IPS DF 6.9 (cell line): ENCODE results near the gene AMPD2.

Source experiments
- DNase-seq: peaks from one replicate; pipeline ENCODE4 v3.0.0-alpha.2; 2013; ENCODE audit warnings: low read depth, low spot score
- H3K27ac ChIP-seq: one replicate; pipeline ENCODE4 v1.5.1; 2013; ENCODE audit warnings: low read length, control low read depth
- H3K27me3 ChIP-seq: 2 replicates; pipeline ENCODE4 v1.6.1; 2013; ENCODE audit warnings: mild to moderate bottlenecking, low read length; ENCODE audit not compliant: control insufficient read depth, insufficient read depth
- H3K36me3 ChIP-seq: 2 replicates; pipeline ENCODE4 v1.6.1; 2013; ENCODE audit warnings: low read length; ENCODE audit not compliant: control insufficient read depth, insufficient read depth
- H3K4me1 ChIP-seq: 2 replicates; pipeline ENCODE4 v1.6.1; 2013; ENCODE audit warnings: low read length; ENCODE audit not compliant: control insufficient read depth, insufficient read depth
- H3K4me3 ChIP-seq: 2 replicates; pipeline ENCODE4 v1.5.1; 2013; ENCODE audit warnings: mild to moderate bottlenecking, low read length
- H3K9me3 ChIP-seq: 2 replicates; pipeline ENCODE4 v1.6.1; 2013; ENCODE audit warnings: low read length, inconsistent platforms; ENCODE audit not compliant: control insufficient read depth, insufficient read depth
- WGBS: extraction: QIAGEN DNeasy Blood & Tissue Kit; methylation state at CpG from one replicate; pipeline ENCODE4 v1.1.7; 2013; ENCODE audit warnings: mixed read lengths, missing lambda C conversion rate; ENCODE audit not compliant: insufficient read length, insufficient coverage; 5-methylcytosine and 5-hydroxymethylcytosine counted together

AMPD2 gene

DNA sequence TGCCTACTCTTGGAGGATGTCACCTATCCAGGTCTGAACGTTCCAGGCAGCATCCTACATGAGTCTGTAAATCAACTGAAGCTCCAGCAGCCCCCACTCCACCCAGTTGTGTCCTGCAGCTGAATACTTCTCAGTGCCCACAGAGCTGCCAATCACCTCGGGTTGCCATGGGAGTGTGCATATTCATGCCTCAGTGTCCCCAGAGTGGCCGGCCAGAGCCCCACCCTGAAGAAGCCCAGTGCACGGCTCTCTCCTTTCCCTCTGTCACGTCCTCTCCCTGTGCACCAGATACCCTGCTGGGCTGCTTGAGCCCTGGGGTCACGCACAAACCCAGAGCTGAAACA lies 20.2 kb downstream of the AMPD2 start:
- no peak for DNase-seq
- no CpG with 5 or more reads among the region's 6 CpGs for WGBS
- Histone ChIP-seq H3K4me3 (no peak overlapping the region), H3K4me1 (peaks cover 3% of the 10 kb centered on the region), H3K27ac (no peak overlapping the region), H3K36me3 (no peaks in the 10 kb centered on the region), H3K9me3 (no peaks in the 10 kb centered on the region), H3K27me3 (no peaks in the 10 kb centered on the region)

GRCh38 chr1:109640285-109640865 lies 20.7 kb downstream of the AMPD2 start:
- no peaks in the 10 kb centered on the region for H3K27me3 ChIP-seq
- H3K4me1 ChIP-seq: peaks cover 3% of the 10 kb centered on the region
- no peak for DNase-seq
- no CpG with 5 or more reads among the region's 5 CpGs for WGBS
- no peak overlapping the region for H3K27ac ChIP-seq
- no peak overlapping the region for H3K4me3 ChIP-seq
- H3K9me3 ChIP-seq: no peaks in the 10 kb centered on the region
- no peaks in the 10 kb centered on the region for H3K36me3 ChIP-seq

- H3K27ac ChIP-seq: no peak overlapping the region
- no peaks in the 10 kb centered on the region for H3K36me3 ChIP-seq
- no CpG with 5 or more reads among the region's 2 CpGs for WGBS
- DNase-seq: no peak
- no peaks in the 10 kb centered on the region for H3K27me3 ChIP-seq
- H3K9me3 ChIP-seq: no peaks in the 10 kb centered on the region
- H3K4me1 ChIP-seq: peaks cover under 1% of the 10 kb centered on the region
- no peak overlapping the region for H3K4me3 ChIP-seq
Measured at GRCh38 chr1:109641078-109641740, 21.6 kb downstream of the AMPD2 start.

- Histone ChIP-seq H3K27ac (no peak overlapping the region), H3K4me1 (no peaks in the 10 kb centered on the region; the same call in 1 of the 2 replicates), H3K4me3 (no peak overlapping the region), H3K9me3 (no peaks in the 10 kb centered on the region), H3K36me3 (no peaks in the 10 kb centered on the region), H3K27me3 (no peaks in the 10 kb centered on the region)
- WGBS: no CpG with 5 or more reads among the region's 2 CpGs
- no peak for DNase-seq
Measured at GRCh38 chr1:109641861-109642260, 22.2 kb downstream of the AMPD2 start.

DNA sequence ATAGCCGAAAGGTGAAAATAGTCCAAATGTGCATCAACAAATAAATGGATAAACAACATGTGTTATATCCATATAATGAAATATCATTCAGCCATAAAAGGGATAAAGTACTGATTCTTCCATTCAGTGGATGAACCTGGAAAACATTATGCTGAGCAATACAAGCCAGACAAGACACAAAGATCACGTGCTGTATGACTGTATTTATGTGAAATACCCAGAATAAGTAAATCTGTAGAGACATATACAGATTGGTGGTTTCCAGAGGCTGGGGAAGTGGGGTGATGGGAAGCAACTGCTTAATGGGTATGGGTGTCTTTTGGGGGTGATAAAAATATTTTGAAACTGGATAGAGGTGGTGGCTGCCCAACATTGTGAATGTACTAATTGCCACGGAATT lies 23.0 kb downstream of the AMPD2 start:
- H3K9me3 ChIP-seq: no peaks in the 10 kb centered on the region
- H3K36me3 ChIP-seq: no peaks in the 10 kb centered on the region
- H3K4me1 ChIP-seq: no peaks in the 10 kb centered on the region; the same call in 1 of the 2 replicates
- DNase-seq: no peak
- no peak overlapping the region for H3K4me3 ChIP-seq
- H3K27ac ChIP-seq: no peak overlapping the region
- no peaks in the 10 kb centered on the region for H3K27me3 ChIP-seq
- no CpG with 5 or more reads among the region's 3 CpGs for WGBS

DNA sequence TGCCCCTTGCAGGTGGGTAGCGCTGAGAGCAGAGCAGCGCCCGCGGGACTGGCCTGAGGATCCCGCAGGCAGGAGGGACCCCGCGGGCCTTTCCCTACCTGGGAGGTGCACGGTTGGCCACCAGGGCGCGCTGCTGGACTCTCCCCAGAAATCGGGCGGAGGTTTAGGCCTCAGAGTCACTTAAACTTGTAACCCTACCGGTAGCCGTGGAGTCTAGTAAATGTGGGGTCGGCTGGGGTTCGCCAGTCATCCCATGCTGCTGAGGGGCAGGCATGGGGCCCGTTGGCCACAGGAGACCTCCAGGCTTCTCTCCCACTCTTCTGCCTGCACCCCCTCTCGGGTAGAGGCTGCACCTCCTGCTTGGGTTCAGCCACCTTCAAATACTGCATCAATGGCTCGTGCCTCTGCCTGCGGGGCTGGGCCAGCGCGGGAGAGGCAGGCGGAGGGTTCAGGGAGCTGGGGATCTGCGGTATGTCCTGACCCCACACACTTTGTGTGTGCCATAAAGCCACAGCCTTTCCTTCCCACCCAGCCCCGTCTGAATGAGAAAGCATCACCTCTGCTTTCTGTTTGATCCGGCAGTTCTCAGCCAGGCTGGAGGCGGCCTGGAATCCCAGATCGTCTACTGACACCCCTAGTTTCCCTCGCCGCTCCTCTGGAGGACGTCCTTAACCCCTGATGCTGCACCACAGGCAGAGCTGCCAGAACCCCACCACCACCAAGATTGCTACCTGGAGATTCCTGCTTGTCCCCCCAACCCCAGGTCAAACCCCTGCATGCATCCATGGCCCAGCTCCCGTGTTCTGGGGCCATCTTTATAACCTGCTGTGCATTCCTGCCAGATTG lies 24.0 kb downstream of the AMPD2 start:
- no CpG with 5 or more reads among the region's 32 CpGs for WGBS
- Histone ChIP-seq H3K36me3 (no peaks in the 10 kb centered on the region), H3K4me3 (no peak overlapping the region), H3K27ac (no peak overlapping the region), H3K4me1 (no peaks in the 10 kb centered on the region; the same call in 1 of the 2 replicates), H3K9me3 (no peaks in the 10 kb centered on the region), H3K27me3 (no peaks in the 10 kb centered on the region)
- peak; percentile 71 for DNase-seq

- Histone ChIP-seq H3K9me3 (no peaks in the 10 kb centered on the region), H3K36me3 (no peaks in the 10 kb centered on the region), H3K4me1 (no peaks in the 10 kb centered on the region), H3K27ac (no peak overlapping the region), H3K4me3 (no peak overlapping the region), H3K27me3 (no peaks in the 10 kb centered on the region)
- no peak for DNase-seq
- no CpG with 5 or more reads among the region's 10 CpGs for WGBS
Measured at GRCh38 chr1:109644670-109645069, 25.0 kb downstream of the AMPD2 start.

GRCh38 chr1:109649491-109649914 lies 29.9 kb downstream of the AMPD2 start:
- Histone ChIP-seq H3K9me3 (no peaks in the 10 kb centered on the region), H3K27me3 (no peaks in the 10 kb centered on the region), H3K27ac (no peak overlapping the region), H3K36me3 (no peaks in the 10 kb centered on the region), H3K4me1 (no peaks in the 10 kb centered on the region), H3K4me3 (no peak overlapping the region)
- DNase-seq: no peak
- WGBS: no CpG with 5 or more reads among the region's 4 CpGs

GRCh38 chr1:109650609-109651008 lies 31.0 kb downstream of the AMPD2 start:
- Histone ChIP-seq H3K27ac (no peak overlapping the region), H3K4me3 (no peak overlapping the region), H3K4me1 (no peaks in the 10 kb centered on the region; the same call in 1 of the 2 replicates), H3K36me3 (no peaks in the 10 kb centered on the region), H3K9me3 (no peaks in the 10 kb centered on the region), H3K27me3 (no peaks in the 10 kb centered on the region)
- no peak for DNase-seq
- no CpG with 5 or more reads among the region's 3 CpGs for WGBS

GRCh38 chr1:109652402-109652801 lies 32.8 kb downstream of the AMPD2 start:
- H3K36me3 ChIP-seq: no peaks in the 10 kb centered on the region
- WGBS: no CpG with 5 or more reads among the region's 2 CpGs

More at GRCh38 chr1:109652402-109652801, 32.8 kb downstream of the AMPD2 start:
- H3K9me3 ChIP-seq: no peaks in the 10 kb centered on the region
- DNase-seq: no peak
- no peak overlapping the region for H3K4me3 ChIP-seq
- no peak overlapping the region for H3K27ac ChIP-seq
- H3K27me3 ChIP-seq: no peaks in the 10 kb centered on the region
- no peaks in the 10 kb centered on the region; the same call in 1 of the 2 replicates for H3K4me1 ChIP-seq
